Esophagus squamous epithelium (tissue), 4 donors: Measurements from ENCODE around the gene NRAP.

Experiments
- CTCF ChIP-seq, 6 experiments: fragments of 450-650 bp in 4 of 6; fragments of 200-600 bp in 2 of 6; sonication (generic) in 2 of 6; IDR thresholded peaks; one replicate each; pipeline ENCODE4 v1.5.1; 2016 to 2019; ENCODE audit warnings: antibody characterized with exemption in 6 of 6, mild to moderate bottlenecking in 4 of 6, moderate library complexity in 4 of 6
- POLR2A ChIP-seq, 4 donors: fragments of 450-650 bp; IDR thresholded peaks; one replicate each; pipeline ENCODE4 v1.6.1; 2017; ENCODE audit warnings: antibody characterized with exemption in 4 of 4, mild to moderate bottlenecking in 4 of 4, moderate library complexity in 3 of 4

- no peak for TF ChIP-seq CTCF (IDR thresholded peaks at IDR 0.05)
- TF ChIP-seq POLR2A (IDR thresholded peaks at IDR 0.05) = no peak
These were observed 49.7 kb downstream of the NRAP start for GRCh38 chr10:113613977-113614690.
